ENCODE results near the gene PRAMEF25.
"Not testable (repeated sequence)": the region's sequence is repeated elsewhere in the genome, so short reads cannot be mapped to it uniquely, and the experiment has no call there.

Gene PRAMEF25

DNA sequence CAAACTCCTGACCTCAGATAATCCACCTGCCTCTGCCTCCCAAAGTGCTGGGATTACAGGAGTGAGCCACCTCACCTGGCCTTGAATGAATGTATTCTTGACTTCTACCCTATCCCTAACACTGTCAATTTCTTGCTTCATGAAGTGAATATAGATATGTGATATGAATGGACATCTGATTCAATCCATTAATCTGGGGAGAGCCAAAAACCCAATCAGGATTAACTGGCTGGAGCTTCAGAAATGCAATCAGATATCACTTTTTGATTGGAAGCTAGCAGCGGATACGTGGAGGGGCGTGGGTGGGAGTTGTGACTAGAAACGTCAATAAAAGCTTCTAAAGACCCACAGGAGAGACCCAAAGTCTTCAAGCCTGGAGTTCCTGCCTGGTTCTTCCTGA, at the start of gene PRAMEF25:
Gene PRAMEF25, plus strand, starts transcription at position 301 of the 400 bp plus-strand sequence. CDS start 2,920 bp downstream, outside the sequence.
- not testable (repeated sequence) for DNase-seq (ENCODE audit: low spot score)

DNA sequence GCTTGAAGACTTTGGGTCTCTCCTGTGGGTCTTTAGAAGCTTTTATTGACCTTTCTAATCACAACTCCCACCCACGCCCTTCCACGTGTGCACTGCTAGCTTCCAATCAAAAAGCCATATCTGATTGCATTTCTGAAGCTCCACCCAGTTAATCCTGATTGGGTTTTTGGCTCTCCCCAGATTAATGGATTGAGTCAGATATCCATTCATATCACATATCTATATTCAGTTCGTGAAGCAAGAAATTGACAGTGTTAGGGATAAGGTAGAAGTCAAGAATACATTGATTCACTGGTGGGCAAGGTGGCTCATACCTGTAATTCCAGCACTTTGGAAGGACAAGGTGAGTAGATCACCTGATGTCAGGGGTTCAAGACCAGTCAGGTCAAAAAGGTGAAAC, 14.1 kb upstream of the PRAMEF25 start, which contains the start of gene PRAMEF27:
Gene PRAMEF27, minus strand, starts transcription at position 101 of the 400 bp plus-strand sequence. CDS start 2,916 bp downstream, outside the sequence.
- not testable (repeated sequence) for DNase-seq (ENCODE audit: low spot score)

DNA sequence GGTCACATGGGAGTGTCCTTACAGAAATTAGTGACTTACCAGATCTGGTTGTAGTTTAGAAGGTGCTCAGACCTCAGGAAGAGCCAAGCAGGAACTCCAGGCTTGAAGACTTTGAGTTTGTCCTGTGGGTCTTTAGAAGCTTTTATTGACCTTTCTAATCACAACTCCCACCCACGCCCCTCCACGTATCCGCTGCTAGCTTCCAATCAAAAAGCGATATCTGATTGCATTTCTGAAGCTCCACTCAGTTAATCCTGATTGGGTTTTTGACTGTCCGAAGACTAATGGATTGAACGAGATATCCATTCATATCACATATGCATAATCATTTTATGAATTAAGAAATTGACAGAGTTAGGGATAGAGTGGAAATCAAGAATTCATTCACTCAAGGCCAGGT, 46.2 kb downstream of the PRAMEF25 start, which contains the start of gene HNRNPCL2:
Gene HNRNPCL2, minus strand, starts transcription at position 101 of the 400 bp plus-strand sequence. CDS start 454 bp downstream, outside the sequence.
- DNase-seq (ENCODE audit: low spot score), result not testable (repeated sequence)
